SK-N-SH treated with all-trans-retinoic acid at 6 μM for 48 hours (cell line): ENCODE data around the gene CNPY1.

ENCODE experiments used
- ATAC-seq: fragments of 200-7000 bp; cut with Tn5 transposase; 3 replicates; pipeline ENCODE4 v1.9.1; 2020; ENCODE audit warnings: mild to moderate bottlenecking, moderate library complexity
- ARNTL ChIP-seq: fragments of 450-650 bp; formaldehyde crosslinking; IDR thresholded peaks from 2 replicates; pipeline ENCODE4 v1.5.0; 2020; ENCODE audit warnings: low read depth, mild to moderate bottlenecking, moderate library complexity, borderline replicate concordance
- CREB5 ChIP-seq: fragments of 250-450 bp; sonication (Bioruptor Pico); IDR thresholded peaks from 2 replicates; pipeline ENCODE4 v1.5.1; 2020; ENCODE audit warnings: low read depth, mild to moderate bottlenecking, moderate library complexity
- CSDC2 ChIP-seq: fragments of 250-450 bp; sonication (Bioruptor Pico); IDR thresholded peaks from 2 replicates; pipeline ENCODE4 v1.5.0; 2020; ENCODE audit warnings: mild to moderate bottlenecking, moderate library complexity
- ESRRG ChIP-seq: fragments of 250-450 bp; sonication (Bioruptor Pico); IDR thresholded peaks from 2 replicates; pipeline ENCODE4 v1.6.1; 2021; ENCODE audit warnings: mild to moderate bottlenecking
- GLIS3 ChIP-seq: fragments of 250-450 bp; sonication (Bioruptor Pico); IDR thresholded peaks from 2 replicates; pipeline ENCODE4 v1.5.0; 2020; ENCODE audit warnings: mild to moderate bottlenecking, moderate library complexity
- OSR1 ChIP-seq: fragments of 250-450 bp; sonication (Bioruptor Pico); IDR thresholded peaks from 2 replicates; pipeline ENCODE4 v1.8.0; 2022; ENCODE audit warnings: moderate library complexity, mild to moderate bottlenecking, inconsistent platforms
- PATZ1 ChIP-seq: fragments of 250-450 bp; sonication (Bioruptor Pico); IDR thresholded peaks from 2 replicates; pipeline ENCODE4 v1.8.0; 2020; ENCODE audit warnings: mild to moderate bottlenecking, moderate library complexity, borderline replicate concordance
- POU6F1 ChIP-seq: fragments of 250-450 bp; sonication (Bioruptor Pico); IDR thresholded peaks from 2 replicates; pipeline ENCODE4 v1.8.0; 2021; ENCODE audit warnings: low read depth, mild to moderate bottlenecking, moderate library complexity, borderline replicate concordance
- PPARA ChIP-seq: fragments of 250-450 bp; sonication (Bioruptor Pico); IDR thresholded peaks from 2 replicates; pipeline ENCODE4 v1.5.0; 2020; ENCODE audit warnings: mild to moderate bottlenecking, borderline replicate concordance
- RARB ChIP-seq: fragments of 250-450 bp; sonication (Bioruptor Pico); IDR thresholded peaks from 2 replicates; pipeline ENCODE4 v1.8.0; 2021; ENCODE audit warnings: mild to moderate bottlenecking, moderate library complexity
- SNAI2 ChIP-seq: fragments of 250-450 bp; sonication (Bioruptor Pico); IDR thresholded peaks from 2 replicates; pipeline ENCODE4 v1.5.0; 2020; ENCODE audit warnings: mild to moderate bottlenecking, moderate library complexity
- TCF4 ChIP-seq: fragments of 250-450 bp; sonication (Bioruptor Pico); IDR thresholded peaks from 2 replicates; pipeline ENCODE4 v1.8.0; 2021; ENCODE audit warnings: mild to moderate bottlenecking, moderate library complexity, borderline replicate concordance
- TSHZ2 ChIP-seq: fragments of 250-450 bp; sonication (Bioruptor Pico); IDR thresholded peaks from 2 replicates; pipeline ENCODE4 v1.5.0; 2020; ENCODE audit warnings: mild to moderate bottlenecking, moderate library complexity
- ZC3H10 ChIP-seq: fragments of 250-450 bp; sonication (Bioruptor Pico); IDR thresholded peaks from 2 replicates; pipeline ENCODE4 v1.5.1; 2021; ENCODE audit warnings: mild to moderate bottlenecking, moderate library complexity
- ZFP3 ChIP-seq: fragments of 250-450 bp; sonication (Bioruptor Pico); IDR thresholded peaks from 2 replicates; pipeline ENCODE4 v1.5.0; 2020; ENCODE audit warnings: mild to moderate bottlenecking, moderate library complexity
- ZFP30 ChIP-seq: fragments of 450-650 bp; formaldehyde crosslinking; IDR thresholded peaks from 2 replicates; pipeline ENCODE4 v1.5.0; 2022; ENCODE audit warnings: mild to moderate bottlenecking, moderate library complexity
- ZNF565 ChIP-seq: fragments of 450-650 bp; formaldehyde crosslinking; conservative IDR thresholded peaks from 2 replicates; pipeline ENCODE4 v1.5.0; 2020; ENCODE audit warnings: low read depth, mild to moderate bottlenecking, moderate library complexity
- ZNF70 ChIP-seq: fragments of 450-650 bp; formaldehyde crosslinking; IDR thresholded peaks from 2 replicates; pipeline ENCODE4 v1.5.0; 2020; ENCODE audit warnings: mild to moderate bottlenecking, moderate library complexity
- ZNF8 ChIP-seq: fragments of 450-650 bp; formaldehyde crosslinking; IDR thresholded peaks from 2 replicates; pipeline ENCODE4 v1.5.0; 2020; ENCODE audit warnings: mild to moderate bottlenecking, moderate library complexity

CNPY1 gene

GRCh38 chr7:155568842-155569494 is 22.6 kb upstream of the CNPY1 start (continued):
- TF ChIP-seq PATZ1 (CRISPR knock-in tag) (no peak), POU6F1 (no peak), OSR1 (no peak)
- TF ChIP-seq, all 23 proteins: peak for 0

- no peak for TF ChIP-seq ZNF565
- no peak for TF ChIP-seq GLIS3 (CRISPR knock-in tag)
- TF ChIP-seq ARNTL = no peak
- TF ChIP-seq ZNF70 (CRISPR knock-in tag) = no peak
- TF ChIP-seq ESRRG = no peak
- TF ChIP-seq RARB (CRISPR knock-in tag) = no peak
- ATAC-seq = no peak
These were observed 21.9 kb upstream of the CNPY1 start for GRCh38 chr7:155568333-155568660.

- no peak for TF ChIP-seq CREB5 (CRISPR knock-in tag)
- no peak for TF ChIP-seq RARB (CRISPR knock-in tag)
- no peak for TF ChIP-seq SNAI2 (CRISPR knock-in tag)
- no peak for TF ChIP-seq ZNF565
- no peak for TF ChIP-seq PATZ1 (CRISPR knock-in tag)
- no peak for TF ChIP-seq PPARA (CRISPR knock-in tag)
- TF ChIP-seq TSHZ2 = no peak
- ATAC-seq = no peak
These were observed 21.4 kb upstream of the CNPY1 start for GRCh38 chr7:155567646-155568332.

- no peak for ATAC-seq
- TF ChIP-seq ZC3H10 (no peak), ESRRG (no peak), GLIS3 (CRISPR knock-in tag) (no peak), OSR1 (no peak), PPARA (CRISPR knock-in tag) (no peak), TSHZ2 (no peak), SNAI2 (CRISPR knock-in tag) (no peak), RARB (CRISPR knock-in tag) (no peak), ZFP3 (CRISPR knock-in tag) (no peak), ZNF8 (CRISPR knock-in tag) (no peak), TCF4 (CRISPR knock-in tag) (no peak), ZNF70 (CRISPR knock-in tag) (no peak), ZFP30 (CRISPR knock-in tag) (no peak), ARNTL (no peak), CSDC2 (CRISPR knock-in tag) (no peak), ZNF565 (no peak), CREB5 (CRISPR knock-in tag) (no peak)
These were observed 19.9 kb upstream of the CNPY1 start for GRCh38 chr7:155566011-155566836.
